Superior temporal gyrus (tissue), 1 donor: ENCODE measurements around the gene PCGF6.
"Not testable (repeated sequence)": the region's sequence is repeated elsewhere in the genome, so short reads cannot be mapped to it uniquely, and the experiment has no call there.

Experiments used
- DNase-seq: peaks from one replicate; pipeline ENCODE4 v3.0.0-alpha.2; 2016; ENCODE audit errors: extremely low spot score

The PCGF6 gene

DNA sequence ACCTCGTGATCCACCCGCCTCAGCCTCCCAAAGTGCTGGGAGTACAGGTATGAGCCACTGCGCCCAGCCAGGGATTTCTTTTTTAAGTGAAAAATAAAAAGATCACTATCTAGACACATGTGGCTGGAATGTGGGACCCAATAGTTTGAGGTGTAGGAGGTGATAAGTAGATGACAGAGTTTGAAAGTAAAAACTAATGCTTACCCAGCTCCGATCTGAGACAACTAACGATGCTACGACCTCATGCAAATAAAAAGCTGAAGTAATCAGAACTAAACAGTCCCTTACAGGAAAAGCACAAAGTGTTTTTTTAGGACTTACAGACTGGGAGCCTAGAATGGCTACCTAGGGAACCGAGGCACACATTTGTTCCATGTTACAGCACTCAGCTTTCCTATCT is 23.0 kb downstream of the PCGF6 start:
- DNase-seq = no peak

DNA sequence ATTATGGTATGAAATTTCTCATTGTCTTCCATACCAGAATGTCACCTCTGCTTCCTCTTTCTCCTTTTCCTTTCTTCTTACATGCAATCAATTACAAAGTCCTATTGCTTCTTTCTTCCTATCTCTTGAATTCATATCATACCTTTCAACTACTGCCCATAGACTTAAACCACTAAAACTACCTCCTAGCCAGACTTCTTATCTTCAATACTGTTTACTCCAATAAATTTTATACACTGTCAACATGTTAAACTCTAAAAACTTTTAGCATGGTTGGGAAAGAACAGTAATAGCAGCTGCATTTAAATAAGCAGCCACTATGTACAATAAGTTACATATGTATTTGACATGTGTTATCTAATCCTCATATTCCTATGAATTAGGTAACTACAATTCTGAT is 34.9 kb downstream of the PCGF6 start:
- no peak for DNase-seq

DNA sequence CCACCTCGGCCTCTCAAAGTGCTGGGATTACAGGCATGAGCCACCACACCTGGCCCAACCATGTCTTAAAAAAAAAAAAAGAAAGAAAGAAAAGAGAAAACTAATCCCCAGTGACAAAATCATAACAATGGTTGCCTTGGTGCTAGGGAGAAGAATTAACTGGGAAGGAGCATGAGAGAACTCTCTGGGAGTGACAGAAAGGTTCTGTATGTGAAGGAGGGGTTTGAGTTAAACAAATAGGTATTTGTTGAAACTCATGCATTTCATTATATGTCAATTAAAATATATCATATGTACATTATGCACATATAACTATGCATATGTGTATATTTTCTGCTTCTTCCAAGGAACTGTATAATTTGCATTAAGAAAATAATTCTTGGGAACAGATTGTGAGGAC is 40.7 kb downstream of the PCGF6 start:
- no peak for DNase-seq

DNA sequence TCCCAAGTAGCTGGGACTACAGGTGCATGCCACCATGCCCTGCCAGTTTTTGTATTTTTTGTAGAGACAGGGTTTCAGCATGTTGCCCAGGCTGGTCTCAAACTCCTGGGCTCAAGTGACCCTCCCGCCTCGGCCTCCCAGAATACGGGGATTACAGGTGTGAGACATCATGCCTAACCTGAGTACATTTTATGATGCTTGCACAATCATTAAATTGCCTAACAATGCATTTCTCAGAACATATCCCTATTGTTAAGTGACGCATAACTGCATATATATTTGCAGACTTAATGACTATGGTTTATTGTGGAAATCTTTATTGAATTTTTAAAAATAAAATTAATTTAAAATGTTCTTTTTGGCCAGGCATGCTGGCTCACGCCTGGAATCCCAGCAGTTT is 43.3 kb downstream of the PCGF6 start:
- DNase-seq = no peak

DNA sequence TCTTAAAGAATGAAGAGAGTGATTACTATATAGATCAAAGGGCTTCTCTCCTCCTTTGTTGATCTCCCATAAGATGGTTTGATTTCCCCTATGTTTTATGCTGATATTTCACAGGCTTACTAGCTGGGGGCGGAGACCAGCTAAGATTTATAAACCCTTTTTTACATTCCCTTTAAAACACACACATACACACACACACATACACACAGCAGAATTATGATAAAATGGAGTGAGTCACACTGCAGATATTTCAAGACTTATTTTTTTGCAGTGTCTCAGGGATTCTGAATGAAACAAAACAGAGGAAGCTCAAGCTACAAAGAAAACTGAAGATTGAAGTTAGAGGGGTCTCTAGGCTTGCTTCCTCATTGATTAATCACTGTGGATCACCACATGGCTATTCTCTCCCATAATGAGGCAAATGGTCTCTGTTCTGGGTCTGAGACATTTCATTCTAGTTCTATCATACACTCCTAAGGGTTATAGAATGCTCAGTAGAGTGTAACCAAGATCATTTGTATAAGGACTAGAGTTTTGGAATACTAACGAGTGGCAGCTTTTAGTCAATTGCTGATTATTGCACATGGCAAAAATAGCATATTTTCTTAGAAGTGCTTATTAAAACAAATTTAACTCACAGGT is 55.4 kb downstream of the PCGF6 start:
- no peak for DNase-seq

DNA sequence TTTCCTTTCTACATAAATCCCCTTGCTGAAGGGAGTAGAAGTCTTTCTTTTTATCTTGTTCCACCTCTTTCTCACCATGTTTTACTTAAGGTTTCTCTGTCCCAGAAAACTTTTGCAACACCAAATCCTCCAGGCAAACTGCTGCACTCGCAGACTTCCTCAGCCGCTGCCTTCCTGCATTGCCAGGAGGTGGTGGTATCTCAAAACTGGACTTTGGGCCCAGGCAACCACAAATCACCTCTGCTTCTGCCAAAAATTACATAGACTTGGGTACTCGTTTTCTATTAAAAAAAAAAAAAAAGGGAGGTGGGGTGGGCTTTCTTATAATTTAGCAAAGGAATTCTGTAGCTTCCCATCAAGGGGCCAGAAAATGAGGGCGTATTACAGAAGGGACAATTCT is 59.4 kb downstream of the PCGF6 start:
- no peak for DNase-seq

DNA sequence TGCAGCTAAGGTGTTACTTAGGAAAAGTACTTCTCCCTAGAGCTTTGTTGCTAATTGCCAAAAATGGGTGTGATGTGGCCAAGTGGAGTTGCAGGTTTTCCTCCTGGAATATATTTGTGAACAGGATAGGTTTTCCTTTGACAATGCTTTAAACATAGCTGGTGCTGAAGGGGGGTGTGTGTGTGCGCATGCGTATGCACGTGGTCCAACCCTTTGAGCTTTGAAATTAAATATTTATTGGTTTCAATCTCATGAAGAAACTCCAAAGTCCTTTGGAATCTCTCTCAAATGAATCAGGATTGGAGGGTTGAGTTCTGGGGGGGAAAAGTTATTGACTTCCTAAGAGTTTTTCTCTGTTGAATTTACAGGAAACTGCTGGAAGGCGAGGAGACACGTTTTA is 62.9 kb downstream of the PCGF6 start:
- no peak for DNase-seq

DNA sequence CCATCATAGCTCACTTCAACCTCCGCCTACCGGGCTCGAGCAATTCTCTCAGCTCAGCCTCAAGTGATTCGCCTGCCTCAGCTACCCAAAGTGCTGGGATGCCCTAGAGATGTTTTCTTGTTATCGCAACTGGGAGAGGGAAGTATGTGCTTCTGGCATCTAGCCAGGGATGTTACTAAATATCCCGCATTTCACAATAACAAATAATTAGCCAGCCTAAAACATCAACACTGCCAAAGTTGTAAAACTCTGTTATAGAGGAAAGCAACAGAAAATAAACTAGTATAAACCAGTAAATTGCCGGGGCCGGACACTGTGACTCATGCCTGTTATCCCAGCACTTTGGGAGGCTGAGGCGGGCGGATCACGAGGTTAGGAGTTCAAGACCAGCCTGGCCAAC is 66.8 kb downstream of the PCGF6 start:
- DNase-seq = no peak

DNA sequence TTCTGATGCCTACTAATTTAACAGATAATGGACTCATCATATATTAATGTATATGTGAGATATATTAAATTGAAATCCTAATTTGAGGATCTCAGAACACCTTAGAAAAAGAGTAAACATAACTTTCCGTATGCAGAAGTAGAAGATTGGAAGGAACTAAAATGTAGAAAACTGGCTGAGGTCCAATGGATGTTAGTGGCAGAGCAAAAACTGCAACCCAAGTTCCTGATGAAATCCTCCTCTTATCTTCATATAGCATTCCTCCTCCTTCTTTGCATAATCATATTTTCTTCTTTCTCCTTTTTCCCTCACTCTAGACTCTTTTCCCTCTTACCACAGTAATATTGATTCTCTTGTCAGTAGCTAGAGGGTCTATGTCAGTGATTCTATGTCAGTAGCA is 68.0 kb downstream of the PCGF6 start:
- no peak for DNase-seq

DNA sequence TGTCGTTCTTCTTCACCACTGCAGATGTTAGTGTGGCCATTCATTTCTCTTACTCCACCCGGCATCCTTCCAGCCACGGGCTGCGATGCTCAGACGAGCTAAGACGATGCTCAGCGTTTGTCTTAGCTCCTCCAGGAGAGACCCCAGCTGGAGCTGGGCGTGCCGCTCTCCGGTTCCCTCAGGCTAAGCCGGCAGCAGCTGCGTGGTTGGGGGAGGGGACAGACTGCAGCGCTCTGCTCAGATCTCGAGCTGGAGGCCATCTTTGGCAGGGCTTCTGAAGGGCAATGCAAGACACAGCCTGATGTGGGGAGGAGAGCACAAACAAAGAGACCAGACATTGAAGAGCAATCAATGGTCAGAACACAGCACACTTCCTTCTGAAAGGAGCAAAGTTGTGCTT is 69.2 kb downstream of the PCGF6 start:
- DNase-seq = peak; percentile 70

DNA sequence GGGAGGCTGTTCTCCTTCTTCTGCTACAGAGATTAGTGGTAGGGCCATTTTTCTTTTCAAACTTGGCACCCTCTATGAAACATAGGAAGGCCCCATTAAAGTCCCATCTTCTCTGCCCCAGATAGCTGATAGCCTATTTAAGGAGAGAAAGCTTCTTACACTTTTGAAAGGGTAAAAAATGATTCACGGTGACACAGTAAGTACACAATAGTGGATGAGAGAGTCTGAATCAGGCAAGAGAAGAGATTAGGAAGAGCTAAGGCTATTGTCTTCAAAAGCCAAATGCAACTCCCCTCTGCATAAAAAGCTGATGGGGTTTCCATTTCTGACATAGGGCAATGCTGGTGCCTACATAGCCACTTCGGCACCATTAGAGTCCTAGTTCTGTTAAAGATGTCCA is 70.4 kb downstream of the PCGF6 start:
- no peak for DNase-seq

DNA sequence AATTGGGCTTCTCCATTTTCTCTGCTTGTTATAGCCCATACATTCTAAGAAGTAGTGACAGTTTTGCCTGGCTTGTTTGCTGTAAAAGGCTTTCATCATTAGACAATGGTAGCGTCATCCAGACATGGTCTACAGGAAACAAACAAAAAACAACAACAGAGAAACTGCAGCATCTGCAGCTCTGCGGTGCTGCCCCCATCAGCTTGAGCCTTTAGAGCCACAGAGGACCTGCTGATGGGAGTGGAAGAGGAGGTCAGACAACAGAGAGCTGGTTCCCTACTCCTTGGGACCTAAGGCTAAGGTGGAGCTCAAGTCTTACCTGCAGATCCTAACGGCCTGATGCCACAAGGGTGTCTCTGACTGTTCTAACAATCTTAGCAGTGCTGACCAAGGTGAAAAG is 70.9 kb downstream of the PCGF6 start:
- no peak for DNase-seq

DNA sequence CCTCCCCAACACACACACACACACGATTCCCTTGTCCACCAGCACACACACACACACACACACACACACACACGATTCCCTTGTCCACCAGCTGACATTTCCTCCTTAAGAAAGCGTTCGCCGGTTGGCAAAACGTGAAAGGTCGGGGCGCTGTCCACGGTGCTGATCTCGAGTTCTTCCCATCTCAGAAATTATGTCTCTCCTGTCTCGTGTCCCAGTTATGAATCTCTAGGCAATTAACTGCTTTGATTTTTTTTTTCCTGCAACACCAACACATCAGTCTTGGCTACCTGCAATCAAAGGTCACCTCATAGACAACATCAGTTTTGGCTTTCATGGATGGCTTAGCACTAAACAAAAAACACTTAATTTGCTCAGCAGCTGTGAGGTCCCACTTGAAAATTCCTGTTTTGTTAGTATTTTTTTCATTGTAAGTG is 72.1 kb downstream of the PCGF6 start:
- no peak for DNase-seq

DNA sequence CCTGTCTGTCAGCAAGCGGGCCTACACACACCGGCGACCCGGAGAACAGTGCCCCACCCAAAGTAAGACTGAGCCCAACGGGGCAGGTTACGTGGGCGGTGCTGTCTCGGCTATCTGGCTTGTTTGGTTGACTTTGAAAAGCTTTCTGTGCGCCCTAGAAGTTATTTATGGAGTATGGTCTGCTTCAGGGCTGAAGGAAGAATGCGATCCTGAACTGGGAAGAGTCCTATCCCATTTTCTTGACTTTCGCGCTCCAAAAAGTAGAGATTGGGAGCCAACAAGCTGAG is 72.5 kb downstream of the PCGF6 start:
- DNase-seq = no peak

DNA sequence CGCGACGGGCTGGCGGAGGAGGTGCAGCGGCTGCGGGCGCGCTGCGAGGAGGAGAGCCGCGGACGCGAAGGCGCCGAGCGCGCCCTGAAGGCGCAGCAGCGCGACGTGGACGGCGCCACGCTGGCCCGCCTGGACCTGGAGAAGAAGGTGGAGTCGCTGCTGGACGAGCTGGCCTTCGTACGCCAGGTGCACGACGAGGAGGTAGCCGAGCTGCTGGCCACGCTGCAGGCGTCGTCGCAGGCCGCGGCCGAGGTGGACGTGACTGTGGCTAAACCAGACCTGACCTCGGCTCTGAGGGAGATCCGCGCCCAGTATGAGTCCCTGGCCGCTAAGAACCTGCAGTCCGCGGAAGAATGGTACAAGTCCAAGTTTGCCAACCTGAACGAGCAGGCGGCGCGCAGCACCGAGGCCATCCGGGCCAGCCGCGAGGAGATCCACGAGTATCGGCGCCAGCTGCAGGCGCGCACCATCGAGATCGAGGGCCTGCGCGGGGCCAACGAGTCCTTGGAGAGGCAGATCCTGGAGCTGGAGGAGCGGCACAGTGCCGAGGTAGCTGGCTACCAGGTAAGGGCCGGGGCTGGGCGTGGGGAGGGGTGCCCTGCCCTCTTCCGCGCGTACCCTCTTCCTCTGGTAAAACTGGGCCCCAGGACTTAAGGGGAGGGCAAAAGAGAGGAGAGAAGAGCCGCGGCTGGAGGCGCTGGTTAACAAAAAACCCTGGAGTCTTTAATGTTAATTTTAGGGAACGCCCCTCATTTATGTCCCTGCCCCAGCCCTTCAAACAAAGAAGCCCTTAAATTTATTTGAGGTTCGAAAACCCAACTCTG is 73.0 kb downstream of the PCGF6 start:
- no peak for DNase-seq

DNA sequence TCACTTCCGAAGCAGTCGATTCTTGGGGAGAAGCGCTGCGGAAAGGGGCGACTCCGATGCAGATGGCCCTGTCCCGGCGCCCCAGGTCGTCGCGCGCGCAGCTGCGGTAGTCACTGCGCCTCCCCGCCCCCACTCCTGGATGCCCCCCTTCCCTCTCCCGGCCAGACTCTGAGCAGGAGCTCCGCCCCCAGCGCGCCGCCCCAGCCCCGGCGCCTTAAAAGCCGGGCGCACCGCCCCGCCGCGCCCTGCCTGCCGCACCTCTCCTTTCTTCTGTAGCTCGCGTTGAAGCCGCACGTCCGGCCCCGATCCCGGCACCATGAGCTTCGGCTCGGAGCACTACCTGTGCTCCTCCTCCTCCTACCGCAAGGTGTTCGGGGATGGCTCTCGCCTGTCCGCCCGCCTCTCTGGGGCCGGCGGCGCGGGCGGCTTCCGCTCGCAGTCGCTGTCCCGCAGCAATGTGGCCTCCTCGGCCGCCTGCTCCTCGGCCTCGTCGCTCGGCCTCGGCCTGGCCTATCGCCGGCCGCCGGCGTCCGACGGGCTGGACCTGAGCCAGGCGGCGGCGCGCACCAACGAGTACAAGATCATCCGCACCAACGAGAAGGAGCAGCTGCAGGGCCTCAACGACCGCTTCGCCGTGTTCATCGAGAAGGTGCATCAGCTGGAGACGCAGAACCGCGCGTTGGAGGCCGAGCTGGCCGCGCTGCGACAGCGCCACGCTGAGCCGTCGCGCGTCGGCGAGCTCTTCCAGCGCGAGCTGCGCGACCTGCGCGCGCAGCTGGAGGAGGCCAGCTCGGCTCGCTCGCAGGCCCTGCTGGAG is 73.8 kb downstream of the PCGF6 start, which contains the start of gene INA:
TSS of gene INA (plus strand) at position 243 of the 817 bp plus-strand sequence. CDS start at position 317, 74 bp downstream.
- no peak for DNase-seq

DNA sequence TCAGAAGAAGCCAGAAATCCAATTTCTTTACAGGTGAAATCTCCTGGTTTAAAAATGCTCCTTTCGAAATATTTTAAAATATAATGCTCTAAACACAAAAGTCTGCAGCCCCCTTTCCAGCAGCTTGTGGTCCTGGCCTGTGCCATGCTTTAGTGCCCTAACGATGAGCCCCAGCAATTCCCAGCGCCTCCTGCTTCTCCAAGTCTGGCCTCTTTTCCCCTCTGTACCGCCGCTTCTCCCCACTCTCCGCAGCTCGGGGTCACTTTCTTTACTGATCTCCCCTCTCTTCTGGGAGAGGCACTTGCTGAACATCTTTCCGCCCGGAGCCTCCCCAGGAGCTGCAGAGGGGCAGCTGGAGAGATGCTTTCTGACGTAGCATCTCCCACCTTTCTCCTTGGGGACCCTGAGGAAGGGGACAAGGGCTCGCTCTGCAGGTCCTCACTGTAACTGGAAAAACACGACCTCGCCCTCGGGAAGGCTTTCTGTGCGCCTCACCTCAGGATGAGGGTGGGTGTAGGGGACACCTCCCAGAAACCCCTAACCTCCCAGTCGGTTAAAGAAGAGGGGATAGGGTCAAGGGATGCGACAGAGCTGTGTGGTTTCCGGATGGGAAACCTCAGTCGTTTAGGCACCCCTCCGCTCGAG is 74.6 kb downstream of the PCGF6 start:
- no peak for DNase-seq

DNA sequence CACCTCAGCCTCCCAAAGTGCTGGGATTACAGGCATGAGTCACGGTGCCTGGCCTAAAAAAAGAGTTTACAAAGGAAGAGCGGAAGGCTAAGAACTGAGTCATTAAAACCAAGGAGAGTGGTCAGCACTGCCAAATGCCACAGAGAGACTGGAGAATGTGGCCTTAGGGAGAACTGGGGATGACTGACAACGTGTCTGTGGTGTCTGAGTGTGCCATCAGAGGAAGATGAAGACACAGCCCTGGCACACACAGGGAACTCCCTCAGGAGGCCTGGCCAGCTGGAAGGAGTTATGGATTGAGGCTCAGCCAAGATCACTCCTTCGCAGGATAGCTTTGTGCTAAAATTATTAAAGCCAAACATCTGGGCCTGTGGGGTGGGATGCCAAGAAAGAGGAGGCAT is 77.9 kb downstream of the PCGF6 start:
- DNase-seq = no peak

DNA sequence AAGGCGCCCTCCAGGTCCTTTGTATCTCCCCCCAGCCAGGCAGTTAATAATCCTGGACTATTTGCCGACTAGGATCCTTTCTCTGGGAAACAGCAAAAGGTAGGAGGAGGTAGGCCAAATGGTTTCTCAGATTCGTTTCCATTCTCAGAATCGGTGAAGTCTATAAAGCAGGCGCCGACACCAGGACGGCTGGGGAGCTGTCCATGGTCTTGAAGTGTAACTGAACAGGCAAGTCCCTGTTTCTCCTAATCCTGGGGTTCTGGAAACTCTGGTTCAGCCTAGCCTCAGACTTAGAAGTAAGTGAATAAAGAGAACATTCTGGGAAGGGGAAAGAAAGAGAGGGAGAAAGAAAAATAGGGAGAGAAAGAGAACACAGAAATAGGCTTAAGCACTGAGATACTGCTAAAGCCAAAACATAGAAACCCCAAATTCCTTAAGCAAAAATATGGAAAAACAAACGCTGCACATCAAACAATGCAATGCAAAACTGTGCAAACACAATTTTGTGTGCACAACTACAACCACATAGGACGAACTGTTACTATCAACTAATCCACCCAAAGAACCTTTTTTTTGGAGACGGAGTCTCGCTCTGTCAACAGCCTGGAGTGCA is 85.1 kb downstream of the PCGF6 start:
- no peak for DNase-seq

DNA sequence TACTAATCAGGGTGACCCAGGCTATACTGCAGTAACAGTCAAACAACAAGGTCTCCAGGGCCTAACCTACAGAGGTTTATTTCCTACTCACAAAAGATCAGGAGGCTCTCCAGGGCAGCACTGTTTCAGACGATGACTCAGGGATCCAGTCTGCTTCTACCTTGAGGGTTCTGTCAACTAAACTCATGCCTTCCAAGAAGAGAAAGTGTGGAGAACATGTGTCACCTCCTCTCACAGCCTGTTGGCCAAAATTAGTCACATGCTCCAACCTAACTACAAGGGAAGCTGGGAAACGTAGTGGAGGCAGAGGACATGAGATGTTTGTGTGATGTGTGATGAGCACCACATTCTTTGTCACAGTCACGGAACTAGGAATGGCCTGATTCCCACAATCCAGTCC is 88.7 kb downstream of the PCGF6 start:
- no peak for DNase-seq

DNA sequence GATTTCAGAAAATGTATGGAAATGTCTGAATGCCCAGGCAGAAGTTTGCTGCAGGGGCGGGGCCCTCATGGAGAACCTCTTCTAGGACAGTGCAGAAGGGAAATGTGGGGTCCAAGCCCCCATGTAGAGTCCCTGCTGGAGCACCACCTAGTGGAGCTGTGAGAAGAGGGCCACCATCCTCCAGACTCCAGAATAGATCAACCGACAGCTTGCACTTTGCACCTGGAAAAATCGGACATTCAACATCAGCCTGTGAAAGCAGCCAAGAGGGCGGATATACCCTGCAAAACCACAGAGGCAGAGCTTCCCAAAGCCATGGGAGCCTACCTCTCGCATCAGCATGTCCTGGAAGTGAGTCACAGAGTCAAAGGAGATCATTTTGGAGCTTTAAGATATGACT is 91.0 kb downstream of the PCGF6 start:
- DNase-seq = no peak

DNA sequence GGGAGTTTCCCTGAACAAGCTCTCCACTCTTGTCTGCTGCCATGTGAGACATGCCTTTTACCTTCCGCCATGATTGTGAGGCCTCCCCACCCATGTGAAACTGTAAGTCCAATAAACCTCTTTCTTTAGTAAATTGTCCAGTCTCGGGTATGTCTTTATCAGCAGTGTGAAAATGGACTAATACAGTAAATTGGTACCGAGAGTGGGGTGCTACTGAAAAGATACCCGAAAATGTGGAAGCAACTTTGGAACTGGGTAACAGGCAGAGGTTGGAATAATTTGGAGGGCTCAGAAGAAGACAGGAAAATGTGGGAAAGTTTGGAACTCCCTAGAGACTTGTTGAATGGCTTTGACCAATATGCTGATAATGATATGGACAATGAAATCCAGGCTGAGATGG is 92.0 kb downstream of the PCGF6 start:
- not testable (repeated sequence) for DNase-seq
